SHP77 (cell line): Measurements from ENCODE around the gene EHMT1.
A peak's percentile ranks its signal among the peaks of the same experiment; 100 is the strongest.

Experiments used
- DNase-seq, 2 experiments: peaks; one replicate each; lab custom pipeline; 2025; lab: John Stamatoyannopoulos, UW

The EHMT1 gene

GRCh38 chr9:137673886-137674285 lies 55.1 kb downstream of the EHMT1 start:
- DNase-seq: no peak

GRCh38 chr9:137674307-137674975 lies 55.6 kb downstream of the EHMT1 start:
- no peak for DNase-seq

- DNase-seq: no peak
These were observed 56.1 kb downstream of the EHMT1 start for GRCh38 chr9:137674976-137675320.

GRCh38 chr9:137676998-137677397 lies 58.2 kb downstream of the EHMT1 start:
- DNase-seq: no peak

GRCh38 chr9:137678202-137678601 lies 59.4 kb downstream of the EHMT1 start:
- DNase-seq: no peak

- no peak for DNase-seq
These were observed 60.4 kb downstream of the EHMT1 start for GRCh38 chr9:137679249-137679648.

GRCh38 chr9:137679695-137680305 lies 61.0 kb downstream of the EHMT1 start:
- DNase-seq: no peak

- DNase-seq: no peak
These were observed 61.9 kb downstream of the EHMT1 start for GRCh38 chr9:137680444-137681358.

- no peak for DNase-seq
These were observed 63.8 kb downstream of the EHMT1 start for GRCh38 chr9:137682428-137683105.

GRCh38 chr9:137683262-137683864 lies 64.6 kb downstream of the EHMT1 start:
- DNase-seq: no peak

- DNase-seq: no peak
These were observed 66.4 kb downstream of the EHMT1 start for GRCh38 chr9:137685035-137685740.

GRCh38 chr9:137685741-137686420 lies 67.1 kb downstream of the EHMT1 start:
- no peak for DNase-seq

- DNase-seq: no peak
These were observed 69.5 kb downstream of the EHMT1 start for GRCh38 chr9:137688261-137688660.

- peak in 1 of 2 experiments; percentile 16 for DNase-seq
These were observed 69.9 kb downstream of the EHMT1 start for GRCh38 chr9:137688725-137689124.

GRCh38 chr9:137689745-137690529 lies 71.1 kb downstream of the EHMT1 start:
- no peak for DNase-seq

- no peak for DNase-seq
These were observed 72.3 kb downstream of the EHMT1 start for GRCh38 chr9:137690930-137691645.

GRCh38 chr9:137691646-137692351 lies 73.0 kb downstream of the EHMT1 start:
- DNase-seq: no peak

- DNase-seq: no peak
These were observed 75.6 kb downstream of the EHMT1 start for GRCh38 chr9:137694236-137694959.
